Osteocyte (in vitro differentiated cells): ENCODE data around the gene ZFR. TPM values are rescaled to one million over a fixed set of nuclear protein-coding genes. Genes with fewer than 3 reads are reported as not detected.
"Not testable (repeated sequence)": the region's sequence is repeated elsewhere in the genome, so short reads cannot be mapped to it uniquely, and the experiment has no call there.

Experiments used
- DNase-seq: peaks from one replicate; pipeline ENCODE4 v3.0.0; 2021; ENCODE audit warnings: mixed read lengths; ENCODE audit not compliant: unreplicated experiment; ENCODE audit errors: extremely low spot score
- H3K27ac Mint-ChIP-seq: one replicate; pipeline ENCODE4 v1.8.0; 2021; ENCODE audit warnings: mild to moderate bottlenecking, mixed read lengths; ENCODE audit not compliant: unreplicated experiment
- H3K27me3 Mint-ChIP-seq: one replicate; pipeline ENCODE4 v1.8.0; 2021; ENCODE audit warnings: mixed read lengths; ENCODE audit not compliant: unreplicated experiment
- H3K36me3 Mint-ChIP-seq: one replicate; pipeline ENCODE4 v1.8.0; 2021; ENCODE audit warnings: mixed read lengths; ENCODE audit not compliant: unreplicated experiment
- H3K4me1 Mint-ChIP-seq: one replicate; pipeline ENCODE4 v1.8.0; 2021; ENCODE audit warnings: mixed read lengths; ENCODE audit not compliant: unreplicated experiment
- H3K4me3 Mint-ChIP-seq: one replicate; pipeline ENCODE4 v1.8.0; 2021; ENCODE audit warnings: mild to moderate bottlenecking, moderate library complexity, mixed read lengths; ENCODE audit not compliant: unreplicated experiment
- H3K9me3 Mint-ChIP-seq: one replicate; pipeline ENCODE4 v1.8.0; 2021; ENCODE audit warnings: mixed read lengths; ENCODE audit not compliant: unreplicated experiment
- total RNA-seq: library from RNA; stranded (reverse); gene quantifications from 2 replicates; pipeline ENCODE4 v1.2.1, GENCODE V29; 2021
- TF ChIP-seq, protein P1 (sequence below): fragments of 200-600 bp; sonication (generic); IDR thresholded peaks from 2 replicates; pipeline ENCODE4 v1.5.0; 2021; ENCODE audit warnings: antibody characterized with exemption, mild to moderate bottlenecking, moderate library complexity

The ZFR gene
- total RNA-seq, 1 donor from 2014 or later: 87.1 TPM

DNA sequence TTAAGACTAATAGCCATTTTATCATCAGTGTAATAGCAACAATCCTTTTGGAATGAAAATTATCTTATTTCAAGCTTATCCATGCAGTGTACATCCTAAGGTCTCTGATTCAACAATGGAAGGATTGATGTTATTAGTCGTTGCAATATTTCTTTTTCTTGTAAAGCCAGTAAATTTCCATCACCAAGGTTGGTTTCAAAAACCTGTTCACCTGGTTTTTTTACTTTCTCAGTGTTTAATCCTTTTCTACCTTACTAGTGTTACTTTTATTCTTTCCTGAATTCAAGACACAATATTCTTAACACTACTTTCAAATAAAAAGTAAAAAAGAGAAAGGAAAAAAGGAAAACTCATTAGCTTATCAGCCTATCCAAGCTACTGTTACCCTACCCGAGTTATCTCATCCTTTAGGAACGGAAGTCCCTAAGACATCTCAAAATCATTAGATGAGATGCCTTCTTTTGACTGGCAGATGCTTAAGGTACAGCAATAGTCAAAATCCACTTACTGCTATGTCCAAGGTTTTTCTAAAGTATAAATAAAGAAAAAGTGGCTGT lies 5.4 kb downstream of the ZFR start:
- TF ChIP-seq, protein P1, sequence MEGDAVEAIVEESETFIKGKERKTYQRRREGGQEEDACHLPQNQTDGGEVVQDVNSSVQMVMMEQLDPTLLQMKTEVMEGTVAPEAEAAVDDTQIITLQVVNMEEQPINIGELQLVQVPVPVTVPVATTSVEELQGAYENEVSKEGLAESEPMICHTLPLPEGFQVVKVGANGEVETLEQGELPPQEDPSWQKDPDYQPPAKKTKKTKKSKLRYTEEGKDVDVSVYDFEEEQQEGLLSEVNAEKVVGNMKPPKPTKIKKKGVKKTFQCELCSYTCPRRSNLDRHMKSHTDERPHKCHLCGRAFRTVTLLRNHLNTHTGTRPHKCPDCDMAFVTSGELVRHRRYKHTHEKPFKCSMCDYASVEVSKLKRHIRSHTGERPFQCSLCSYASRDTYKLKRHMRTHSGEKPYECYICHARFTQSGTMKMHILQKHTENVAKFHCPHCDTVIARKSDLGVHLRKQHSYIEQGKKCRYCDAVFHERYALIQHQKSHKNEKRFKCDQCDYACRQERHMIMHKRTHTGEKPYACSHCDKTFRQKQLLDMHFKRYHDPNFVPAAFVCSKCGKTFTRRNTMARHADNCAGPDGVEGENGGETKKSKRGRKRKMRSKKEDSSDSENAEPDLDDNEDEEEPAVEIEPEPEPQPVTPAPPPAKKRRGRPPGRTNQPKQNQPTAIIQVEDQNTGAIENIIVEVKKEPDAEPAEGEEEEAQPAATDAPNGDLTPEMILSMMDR: no peak
- Mint-ChIP-seq H3K27me3 (no peaks in the 10 kb centered on the region), H3K4me3 (no peak overlapping the region), H3K36me3 (no peaks in the 10 kb centered on the region), H3K9me3 (no peaks in the 10 kb centered on the region), H3K4me1 (peaks cover 39% of the 10 kb centered on the region), H3K27ac (no peak overlapping the region)
- no peak for DNase-seq

DNA sequence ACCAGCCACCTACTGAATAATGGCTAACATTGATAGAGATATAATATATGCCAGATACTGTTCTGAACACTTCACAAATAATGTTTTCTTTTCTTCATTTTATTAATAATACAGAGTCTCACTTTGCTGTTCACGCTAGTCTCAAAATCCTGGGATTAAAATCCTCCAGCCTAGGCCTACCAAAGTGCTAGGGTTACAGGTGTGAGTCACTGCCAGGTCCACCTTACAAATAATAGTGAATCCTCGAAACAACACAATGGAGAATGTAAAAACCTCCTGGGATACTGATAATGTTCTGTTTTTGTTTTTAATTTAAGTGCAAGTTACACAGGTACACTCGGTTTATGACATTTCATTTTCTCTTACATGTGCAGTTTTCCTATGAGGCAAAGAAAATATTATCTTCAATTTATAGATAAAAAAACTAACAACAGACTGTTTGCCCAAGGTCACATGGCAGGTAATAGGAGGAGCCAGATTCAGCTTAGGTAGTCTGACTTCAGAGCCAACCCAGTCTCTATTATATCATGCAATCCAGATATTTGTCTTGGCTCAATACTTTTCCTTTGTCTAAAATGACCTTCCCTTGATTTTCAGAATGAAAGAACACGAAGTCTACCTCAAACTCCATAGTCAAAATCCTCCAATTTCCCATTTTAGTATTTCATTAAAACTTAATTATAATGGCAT lies 7.8 kb downstream of the ZFR start:
- TF ChIP-seq, protein P1: no peak
- no peak overlapping the region for H3K27ac Mint-ChIP-seq
- H3K4me3 Mint-ChIP-seq: no peak overlapping the region
- DNase-seq: no peak
- H3K4me1 Mint-ChIP-seq: peaks cover 22% of the 10 kb centered on the region
- H3K9me3 Mint-ChIP-seq: no peaks in the 10 kb centered on the region
- H3K27me3 Mint-ChIP-seq: no peaks in the 10 kb centered on the region
- H3K36me3 Mint-ChIP-seq: peaks cover 9% of the 10 kb centered on the region

DNA sequence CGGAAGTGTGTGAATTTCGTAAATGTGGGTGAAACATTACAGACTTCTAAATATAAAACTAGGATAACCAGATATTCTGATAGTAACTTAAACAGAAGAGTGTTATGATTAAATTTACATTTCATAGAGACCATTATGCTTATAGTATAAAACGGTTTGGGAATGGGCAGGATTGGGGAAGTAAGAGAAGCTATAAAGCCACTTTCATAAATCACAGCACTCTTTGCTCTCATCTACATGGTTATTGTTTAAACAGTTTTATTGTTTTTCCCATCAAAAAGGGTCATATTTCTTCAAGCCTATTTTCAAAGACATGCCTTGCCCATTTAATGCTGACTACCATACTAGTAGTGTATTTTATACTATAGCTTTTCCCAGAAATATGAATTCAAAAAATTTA lies 9.2 kb downstream of the ZFR start:
- H3K4me1 Mint-ChIP-seq: peaks cover 26% of the 10 kb centered on the region
- H3K9me3 Mint-ChIP-seq: no peaks in the 10 kb centered on the region
- DNase-seq: no peak
- peaks cover 9% of the 10 kb centered on the region for H3K36me3 Mint-ChIP-seq
- H3K4me3 Mint-ChIP-seq: no peak overlapping the region
- H3K27ac Mint-ChIP-seq: no peak overlapping the region
- no peaks in the 10 kb centered on the region for H3K27me3 Mint-ChIP-seq
- TF ChIP-seq, protein P1: no peak

DNA sequence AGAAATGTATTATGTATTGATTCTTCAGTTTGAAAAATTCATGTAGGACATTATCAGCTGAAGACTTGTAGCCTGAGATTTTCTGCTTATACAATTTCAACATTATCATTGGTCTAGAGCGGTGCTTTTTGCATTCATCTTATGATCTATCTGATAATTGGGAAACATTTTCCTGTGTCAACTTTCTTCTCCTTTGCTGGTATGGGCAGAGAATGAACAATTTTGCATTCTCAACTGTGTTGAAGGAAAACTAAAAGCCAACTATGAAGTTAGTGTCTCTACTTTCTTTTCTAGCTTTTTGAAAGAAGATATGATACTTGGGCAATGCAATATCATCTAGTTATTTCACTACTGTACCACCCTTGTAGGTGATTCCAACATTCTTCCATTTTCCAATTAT lies 10.3 kb downstream of the ZFR start:
- H3K36me3 Mint-ChIP-seq: peaks cover 13% of the 10 kb centered on the region
- H3K27me3 Mint-ChIP-seq: no peaks in the 10 kb centered on the region
- no peak overlapping the region for H3K4me3 Mint-ChIP-seq
- no peaks in the 10 kb centered on the region for H3K9me3 Mint-ChIP-seq
- no peak overlapping the region for H3K27ac Mint-ChIP-seq
- no peak for DNase-seq
- TF ChIP-seq, protein P1: no peak
- H3K4me1 Mint-ChIP-seq: peaks cover 31% of the 10 kb centered on the region

DNA sequence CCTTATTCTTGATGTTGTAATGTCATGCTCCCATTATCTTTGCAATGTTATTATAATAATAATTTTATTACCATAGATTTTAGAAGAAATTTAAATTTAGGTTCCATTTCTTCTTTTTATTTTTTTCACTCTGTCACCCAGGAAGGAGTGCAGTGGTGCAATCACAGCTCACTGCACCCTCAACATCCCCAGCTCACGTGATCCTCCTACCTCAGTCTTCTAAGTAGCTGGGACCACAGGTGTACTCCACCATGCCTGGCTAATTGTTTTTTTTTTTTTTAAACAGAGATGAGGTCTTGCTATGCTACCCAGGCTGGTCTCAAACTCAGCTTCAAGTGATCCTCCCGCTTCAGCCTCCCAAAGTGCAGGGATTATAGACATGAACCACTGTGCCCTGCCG lies 11.9 kb downstream of the ZFR start:
- TF ChIP-seq, protein P1: no peak
- H3K4me1 Mint-ChIP-seq: peaks cover 32% of the 10 kb centered on the region
- no peak for DNase-seq
- H3K36me3 Mint-ChIP-seq: peaks cover 20% of the 10 kb centered on the region
- H3K9me3 Mint-ChIP-seq: no peaks in the 10 kb centered on the region
- no peak overlapping the region for H3K4me3 Mint-ChIP-seq
- no peaks in the 10 kb centered on the region for H3K27me3 Mint-ChIP-seq
- no peak overlapping the region for H3K27ac Mint-ChIP-seq

DNA sequence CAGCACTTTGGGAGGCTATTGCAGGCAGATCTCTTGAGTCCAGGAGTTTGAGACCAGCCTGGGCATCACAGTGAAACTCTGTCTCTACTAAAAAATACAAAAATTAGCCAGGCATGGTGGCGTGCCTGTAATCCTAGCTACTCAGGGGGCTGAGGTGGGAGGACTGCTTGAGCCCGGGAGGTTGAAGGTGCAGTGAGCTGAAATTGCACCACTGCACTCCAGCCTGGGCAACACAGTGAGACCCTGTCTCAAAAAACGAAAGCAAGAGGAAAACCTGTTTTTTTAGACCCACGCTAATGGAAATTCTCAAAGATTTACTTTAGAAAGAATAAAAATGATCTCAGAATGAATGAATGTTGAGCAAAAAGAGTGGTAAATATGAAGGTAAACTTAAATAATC lies 13.7 kb downstream of the ZFR start:
- H3K9me3 Mint-ChIP-seq, H3K27ac Mint-ChIP-seq, H3K27me3 Mint-ChIP-seq, H3K4me3 Mint-ChIP-seq, DNase-seq: not testable (repeated sequence)
- Mint-ChIP-seq H3K4me1 (peaks cover 28% of the 10 kb centered on the region), H3K36me3 (peaks cover 30% of the 10 kb centered on the region)
